ENCODE results near the gene KIF14.

DNA sequence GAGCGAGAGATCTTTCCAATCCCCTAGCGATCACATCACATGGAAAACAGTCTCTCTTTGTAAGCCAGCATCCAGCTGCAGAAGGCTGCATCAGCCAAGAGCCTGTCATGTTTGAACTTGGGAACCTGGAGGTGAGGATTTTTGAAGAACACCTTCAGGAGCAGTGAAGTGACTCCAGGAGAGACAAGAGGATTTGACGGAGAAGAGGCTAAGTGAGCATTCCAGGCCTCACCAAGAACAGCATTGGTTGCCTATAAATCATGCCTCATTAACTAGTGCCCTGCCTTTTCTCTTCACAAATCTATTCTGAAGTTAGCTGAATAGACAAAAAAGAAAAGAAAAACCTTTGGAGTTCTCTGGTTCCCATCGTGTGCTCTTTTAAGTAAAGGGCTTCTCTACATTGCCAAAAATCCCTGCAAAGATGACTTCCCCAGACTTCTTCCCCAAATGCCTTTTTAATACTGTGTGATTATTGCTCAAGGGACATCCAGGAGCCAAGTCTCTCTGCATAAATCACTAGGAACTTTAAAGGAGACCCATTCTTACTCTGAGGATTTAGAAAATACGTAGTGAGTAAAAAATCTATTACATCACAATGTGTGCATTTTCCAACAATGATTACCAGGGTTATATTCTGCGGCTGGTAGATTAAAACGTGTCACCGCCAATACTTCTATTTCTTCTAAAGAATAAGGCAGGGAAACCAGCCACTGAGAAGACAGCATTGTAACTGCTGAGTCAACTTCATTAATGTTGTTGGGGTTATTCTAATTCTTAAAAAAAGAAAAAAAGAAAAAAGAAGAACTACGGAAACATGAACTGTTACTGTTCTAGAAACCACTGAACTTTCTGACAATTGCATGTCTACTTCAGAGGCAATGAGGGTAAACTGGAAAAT, 95.2 kb downstream of the KIF14 start:
- TF ChIP-seq CTCF (IDR thresholded peaks at IDR 0.05; ENCODE audit: insufficient read depth, low read length, poor library complexity, severe bottlenecking) = no peak
- no peak for TF ChIP-seq EZH2phosphoT487 (conservative IDR thresholded peaks at IDR 0.05; ENCODE audit: low read length)
